GM21529 (cell line): ENCODE measurements around the gene C16orf89.
A peak's percentile ranks its signal among the peaks of the same experiment; 100 is the strongest.
"Not testable (repeated sequence)": the region's sequence is repeated elsewhere in the genome, so short reads cannot be mapped to it uniquely, and the experiment has no call there.

Experiments used
- ATAC-seq: cut with Tn5 transposase; IDR thresholded peaks from one replicate; pipeline ENCODE4 v1.9.1; 2021; ENCODE audit not compliant: unreplicated experiment

C16orf89 gene

DNA sequence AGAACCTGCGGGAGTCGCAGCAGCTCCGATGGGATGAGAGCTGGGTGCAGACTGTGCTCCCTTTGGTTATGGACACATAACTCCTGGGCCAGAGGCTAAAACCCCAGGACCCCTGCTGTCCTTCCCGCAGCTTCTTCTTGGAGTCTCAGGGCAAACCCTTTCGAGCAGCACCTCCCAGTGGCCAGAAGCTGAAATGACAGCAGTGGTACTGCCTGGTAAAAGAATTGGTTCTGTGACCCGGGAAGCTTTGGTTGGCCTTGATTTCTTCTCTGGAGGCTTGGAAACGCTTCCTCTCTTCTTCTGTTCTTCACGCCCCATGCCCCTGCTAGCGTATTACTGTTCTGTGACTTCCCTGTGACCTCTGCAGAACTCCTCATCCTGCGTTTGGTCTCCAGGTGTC is 19.0 kb upstream of the C16orf89 start:
- ATAC-seq: not testable (repeated sequence)

GRCh38 chr16:5084099-5084731 is 18.5 kb upstream of the C16orf89 start:
- ATAC-seq: not testable (repeated sequence)

GRCh38 chr16:5083646-5084045 is 17.9 kb upstream of the C16orf89 start:
- ATAC-seq: not testable (repeated sequence)

- ATAC-seq: not testable (repeated sequence)
These were observed 15.2 kb upstream of the C16orf89 start for GRCh38 chr16:5080996-5081395.

GRCh38 chr16:5080461-5080860 is 14.7 kb upstream of the C16orf89 start:
- ATAC-seq: not testable (repeated sequence)

- no peak for ATAC-seq
These were observed 12.9 kb upstream of the C16orf89 start for GRCh38 chr16:5078626-5079025.

DNA sequence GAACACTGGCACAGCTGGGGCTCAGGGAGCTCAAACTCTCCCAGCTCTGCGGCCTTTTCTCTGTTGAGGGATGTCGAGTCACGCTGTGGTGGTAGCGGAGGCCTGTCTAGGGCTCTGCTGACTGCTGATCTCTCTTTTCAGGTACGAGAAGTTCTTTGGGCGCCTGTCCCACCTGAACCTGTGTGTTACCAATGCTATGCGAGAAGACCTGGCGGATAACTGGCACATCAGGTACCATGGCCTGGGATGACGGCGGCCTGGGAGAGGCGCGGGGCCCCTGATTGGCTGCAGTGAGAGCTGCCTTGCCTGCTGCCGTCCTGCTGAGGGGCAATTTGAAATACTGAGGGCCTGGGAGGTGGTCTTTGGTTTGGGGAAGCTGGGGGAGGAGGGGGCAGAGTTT is 11.5 kb upstream of the C16orf89 start:
- ATAC-seq: no peak

GRCh38 chr16:5075637-5076036 is 9.9 kb upstream of the C16orf89 start:
- no peak for ATAC-seq

GRCh38 chr16:5073771-5074170 is 8.0 kb upstream of the C16orf89 start:
- ATAC-seq: not testable (repeated sequence)

GRCh38 chr16:5073279-5073629 is 7.5 kb upstream of the C16orf89 start:
- ATAC-seq: no peak

DNA sequence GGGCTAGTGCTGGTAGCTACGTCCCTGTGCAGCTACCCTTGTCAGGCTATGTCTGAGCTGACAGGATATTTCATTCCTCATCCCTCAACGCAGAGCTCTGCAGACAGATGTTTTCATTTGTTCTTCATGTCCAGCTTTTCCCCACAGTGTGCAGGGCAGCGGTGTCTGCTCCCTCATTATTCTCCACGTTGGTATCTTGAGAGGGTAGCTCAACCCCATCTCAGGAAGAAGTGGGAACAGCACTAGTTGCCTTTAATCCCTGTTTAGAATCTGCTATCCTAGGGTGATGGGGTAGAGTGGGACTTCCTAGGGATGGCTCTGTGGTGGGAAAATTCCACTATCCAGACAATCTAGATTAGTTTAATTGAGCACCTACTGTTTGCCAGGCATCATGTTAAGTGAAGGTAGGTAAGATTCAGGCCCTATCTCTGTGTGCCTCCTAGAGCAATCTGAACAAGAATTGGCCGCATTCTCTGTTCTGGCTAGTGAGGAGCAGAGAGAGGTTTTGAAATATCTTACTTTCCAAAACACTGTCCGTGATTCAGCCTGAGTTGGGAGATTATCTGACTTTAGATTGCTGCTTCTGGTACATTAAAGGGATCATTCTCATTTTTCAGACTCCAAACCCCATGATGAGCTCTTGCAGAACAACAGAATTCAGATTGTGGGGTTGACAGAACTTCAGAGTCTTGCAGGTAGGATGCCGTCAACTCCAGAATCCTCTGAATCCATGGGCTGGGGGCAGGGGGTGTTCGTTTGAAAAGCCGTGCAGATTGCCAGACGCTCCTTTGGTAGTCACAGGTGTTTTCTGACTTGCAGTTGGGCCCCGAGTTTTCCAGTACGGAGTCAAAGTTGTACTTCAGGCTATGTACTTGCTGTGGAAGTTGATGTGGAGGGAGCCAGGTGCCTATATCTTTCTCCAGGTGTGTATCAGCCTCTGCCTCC is 6.8 kb upstream of the C16orf89 start:
- no peak for ATAC-seq

DNA sequence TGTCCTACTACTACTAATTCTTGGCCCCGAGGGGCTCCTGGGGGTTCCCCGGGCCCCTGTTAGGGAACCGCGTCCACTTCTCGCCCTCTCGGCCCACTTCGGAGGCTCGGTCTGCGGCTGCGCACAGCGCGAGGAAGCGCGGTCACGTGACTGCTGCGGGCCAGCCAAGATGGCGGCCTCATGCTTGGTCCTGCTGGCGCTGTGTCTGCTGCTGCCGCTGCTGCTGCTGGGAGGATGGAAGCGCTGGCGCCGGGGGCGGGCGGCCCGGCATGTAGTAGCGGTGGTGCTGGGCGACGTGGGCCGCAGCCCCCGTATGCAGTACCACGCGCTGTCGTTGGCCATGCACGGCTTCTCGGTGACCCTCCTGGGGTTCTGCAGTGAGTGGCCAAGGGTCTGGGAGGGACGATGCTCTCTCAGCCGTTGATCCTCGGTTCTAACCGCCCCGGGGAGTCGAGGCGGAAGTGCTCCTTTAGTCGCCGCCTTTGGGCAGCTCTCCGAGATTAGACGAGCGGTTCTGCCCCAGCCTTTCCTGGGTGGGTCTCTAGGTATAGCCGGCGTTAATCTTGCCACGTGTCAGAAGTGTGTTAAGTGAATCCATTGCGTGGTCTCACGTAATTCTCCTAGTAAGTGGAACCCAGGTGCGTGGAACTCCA is 6.1 kb upstream of the C16orf89 start, which contains the start of gene ALG1:
Gene ALG1 (plus strand): TSS at position 163 of the 653 bp plus-strand sequence. CDS start 7 bp downstream, at position 170.
- ATAC-seq: peak; percentile 83

GRCh38 chr16:5071341-5071680 is 5.6 kb upstream of the C16orf89 start:
- ATAC-seq: no peak

- no peak for ATAC-seq
These were observed 4.9 kb upstream of the C16orf89 start for GRCh38 chr16:5070431-5071186.

GRCh38 chr16:5069854-5070253 is 4.1 kb upstream of the C16orf89 start:
- ATAC-seq: no peak

GRCh38 chr16:5069048-5069447 is 3.3 kb upstream of the C16orf89 start:
- no peak for ATAC-seq

DNA sequence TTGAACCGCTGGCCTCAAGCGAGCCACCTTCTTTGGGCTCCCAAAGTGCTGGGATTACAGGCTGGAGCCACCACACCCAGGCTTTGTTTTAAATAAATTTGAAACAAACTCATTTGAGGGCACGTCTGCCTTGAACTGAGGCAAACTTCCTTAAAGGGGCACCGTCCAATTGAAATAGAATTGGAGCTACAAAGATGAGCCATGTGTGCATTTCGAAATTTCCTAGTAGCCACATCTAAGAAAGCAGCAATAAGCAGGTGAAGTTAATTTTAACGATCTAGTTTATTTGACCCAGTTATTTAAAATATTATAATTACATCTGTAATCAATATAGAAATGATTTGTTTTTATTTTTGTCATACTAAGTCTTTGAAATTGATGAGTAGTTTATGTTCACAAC is 755 bp upstream of the C16orf89 start:
- ATAC-seq: no peak

DNA sequence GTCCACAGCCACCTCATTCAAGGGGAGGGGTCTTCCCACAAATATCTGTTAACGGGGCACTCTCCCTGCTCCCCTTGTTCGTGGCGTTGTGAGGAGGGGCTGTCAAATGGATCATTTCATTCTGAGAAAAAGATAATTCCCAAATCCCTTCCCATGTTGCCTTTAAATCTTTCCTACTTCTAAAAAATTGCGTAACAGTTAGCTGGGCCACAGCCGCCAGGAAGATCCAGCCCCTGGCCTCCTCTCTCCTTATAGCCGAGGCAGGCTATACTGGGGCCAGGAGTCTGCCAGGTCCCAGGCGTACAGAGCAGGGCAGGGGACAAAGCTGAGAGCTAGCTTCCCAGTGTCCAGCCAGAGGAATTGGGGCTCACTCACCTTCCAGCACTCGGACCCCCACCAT is 430 bp downstream of the C16orf89 start:
- no peak for ATAC-seq

DNA sequence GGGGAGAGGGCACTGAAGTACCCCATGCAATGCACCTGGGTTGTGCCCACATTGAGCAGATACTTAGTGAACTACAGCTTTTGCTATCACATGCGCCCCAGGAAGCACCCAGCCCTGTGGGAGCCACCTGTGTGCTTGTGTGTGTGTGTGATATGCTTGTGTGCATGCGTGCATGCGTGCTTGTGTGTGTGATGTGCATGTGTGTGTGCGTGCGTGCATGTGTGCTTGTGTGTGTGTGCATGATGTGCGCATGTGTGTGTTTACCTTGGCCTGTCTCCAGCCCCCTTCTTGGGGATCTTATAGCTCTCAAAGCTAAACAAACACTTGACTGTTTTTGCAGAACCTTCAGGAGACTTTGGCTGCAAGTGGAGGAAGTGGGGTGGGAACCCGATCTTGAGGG is 841 bp downstream of the C16orf89 start:
- ATAC-seq: no peak

DNA sequence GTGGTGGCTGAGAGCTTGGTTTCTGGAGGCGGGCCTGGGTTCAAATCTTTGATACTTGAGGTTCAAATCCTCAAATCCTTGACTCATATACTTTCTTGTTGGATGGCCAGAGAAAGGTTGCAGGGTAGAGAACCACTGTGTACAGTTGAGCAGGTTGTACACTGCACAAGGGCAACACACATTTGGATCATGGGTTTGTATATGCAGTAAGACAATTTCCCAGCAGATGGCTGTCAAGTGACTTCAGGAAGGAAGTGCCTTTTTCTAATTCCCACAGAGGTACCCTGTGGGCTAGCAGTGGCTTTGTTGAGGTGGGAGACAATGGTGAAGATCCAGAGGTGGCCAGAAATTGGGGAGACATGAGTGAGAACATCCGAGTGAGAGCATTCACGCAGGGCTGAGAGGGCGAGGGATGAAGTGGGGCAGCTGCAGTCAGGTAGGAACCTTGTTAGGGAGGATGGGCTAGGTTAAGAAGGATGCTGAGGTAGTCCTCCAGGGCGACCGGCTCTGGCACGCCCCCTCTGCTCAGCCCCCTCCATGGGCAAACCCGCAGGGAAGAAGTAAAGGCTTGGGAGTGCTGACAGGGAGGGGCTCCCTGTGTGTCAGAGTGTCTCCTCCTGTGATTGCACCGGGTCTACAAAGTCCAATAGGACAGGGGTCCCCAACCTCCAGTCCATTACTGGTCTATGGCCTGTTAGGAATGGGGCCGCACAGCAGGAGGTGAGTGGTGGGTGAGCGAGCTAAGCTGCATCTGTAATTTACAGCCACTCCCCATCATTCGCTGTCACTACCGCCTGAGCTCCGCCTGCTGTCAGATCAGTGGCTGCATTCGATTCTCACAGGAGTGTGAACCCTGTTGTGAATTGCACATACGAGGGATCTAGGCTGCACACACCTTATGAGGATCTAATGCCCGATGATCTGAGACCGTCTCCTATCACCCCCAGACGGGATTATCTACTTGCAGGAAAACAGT is 2.7 kb downstream of the C16orf89 start:
- no peak for ATAC-seq
